ENCODE results near the gene GTF3C5.

- TF ChIP-seq CTCF (IDR thresholded peaks at IDR 0.05; ENCODE audit: low read depth, low read length, poor library complexity, severe bottlenecking): no peak
- no peak for TF ChIP-seq EZH2phosphoT487 (IDR thresholded peaks at IDR 0.05; ENCODE audit: borderline replicate concordance, low read length)
Observed at GRCh38 chr9:133043449-133044035, 12.7 kb downstream of the GTF3C5 start.

All from DOHH2 (cell line).